Measurements from ENCODE around the gene NELL2. TPM values are rescaled to one million over a fixed set of nuclear protein-coding genes. Genes with fewer than 3 reads are reported as not detected.

NELL2 gene
- total RNA-seq, 1 donor from 2014 or later = 1.0 TPM

GRCh38 chr12:44817687-44818086 lies 58.4 kb downstream of the NELL2 start:
- H3K4me1 Mint-ChIP-seq (ENCODE audit: low read depth, unreplicated experiment) = no peaks in the 10 kb centered on the region
- no peak overlapping the region for H3K4me3 Mint-ChIP-seq (ENCODE audit: unreplicated experiment)
- H3K9me3 Mint-ChIP-seq (ENCODE audit: unreplicated experiment) = no peaks in the 10 kb centered on the region
- TF ChIP-seq EZH2 (IDR thresholded peaks at IDR 0.05; ENCODE audit: insufficient read depth, low read length) (no peak), CTCF (IDR thresholded peaks at IDR 0.05; ENCODE audit: insufficient read depth, low read depth, low read length) (no peak)
- H2AFZ ChIP-seq (ENCODE audit: low read depth, low read length) = no peak overlapping the region
- H3K4me3 ChIP-seq (ENCODE audit: insufficient read depth, low read depth, low read length) = no peak overlapping the region
- no peak overlapping the region for H3K27ac ChIP-seq (ENCODE audit: low read depth, low read length)
- H3K27me3 Mint-ChIP-seq (ENCODE audit: low read depth, unreplicated experiment) = no peaks in the 10 kb centered on the region
- no peak overlapping the region for H3K27ac Mint-ChIP-seq (ENCODE audit: unreplicated experiment)
- H3K79me2 ChIP-seq (ENCODE audit: insufficient read depth, low read length) = no peaks in the 10 kb centered on the region
- no peaks in the 10 kb centered on the region for H3K4me1 ChIP-seq (ENCODE audit: insufficient read depth, low read length)
- H3K9me3 ChIP-seq (ENCODE audit: insufficient read depth, low read depth, low read length) = no peaks in the 10 kb centered on the region
- no peaks in the 10 kb centered on the region for H3K36me3 ChIP-seq (ENCODE audit: insufficient read depth, low read length)
- H3K36me3 Mint-ChIP-seq (ENCODE audit: low read depth, unreplicated experiment) = no peaks in the 10 kb centered on the region
- H3K4me2 ChIP-seq (ENCODE audit: low read length) = no peak overlapping the region
- no peaks in the 10 kb centered on the region for H3K27me3 ChIP-seq (ENCODE audit: insufficient read depth, low read length)
- FAIRE-seq = no peak
- H4K20me1 ChIP-seq (ENCODE audit: insufficient read depth, low read length) = no peaks in the 10 kb centered on the region
- H3K9ac ChIP-seq (ENCODE audit: low read length) = no peak overlapping the region
- no peak for DNase-seq (ENCODE audit: low read depth)

GRCh38 chr12:44816446-44817017 lies 59.6 kb downstream of the NELL2 start:
- no peak for TF ChIP-seq CTCF (IDR thresholded peaks at IDR 0.05; ENCODE audit: insufficient read depth, low read depth, low read length)
- TF ChIP-seq EZH2 (IDR thresholded peaks at IDR 0.05; ENCODE audit: insufficient read depth, low read length) = no peak
- FAIRE-seq = no peak
- no peak overlapping the region for H3K27ac ChIP-seq (ENCODE audit: low read depth, low read length)
- no peak overlapping the region for H3K4me3 ChIP-seq (ENCODE audit: insufficient read depth, low read depth, low read length)
- no peaks in the 10 kb centered on the region for H3K9me3 ChIP-seq (ENCODE audit: insufficient read depth, low read depth, low read length)
- no peak overlapping the region for H3K9ac ChIP-seq (ENCODE audit: low read length)
- H3K4me2 ChIP-seq (ENCODE audit: low read length) = no peak overlapping the region
- Mint-ChIP-seq H3K27ac (ENCODE audit: unreplicated experiment) (no peak overlapping the region), H3K9me3 (ENCODE audit: unreplicated experiment) (no peaks in the 10 kb centered on the region), H3K27me3 (ENCODE audit: low read depth, unreplicated experiment) (no peaks in the 10 kb centered on the region), H3K36me3 (ENCODE audit: low read depth, unreplicated experiment) (no peaks in the 10 kb centered on the region), H3K4me3 (ENCODE audit: unreplicated experiment) (no peak overlapping the region), H3K4me1 (ENCODE audit: low read depth, unreplicated experiment) (no peaks in the 10 kb centered on the region)
- DNase-seq (ENCODE audit: low read depth) = no peak
- no peaks in the 10 kb centered on the region for H3K79me2 ChIP-seq (ENCODE audit: insufficient read depth, low read length)
- no peaks in the 10 kb centered on the region for H3K4me1 ChIP-seq (ENCODE audit: insufficient read depth, low read length)
- H3K36me3 ChIP-seq (ENCODE audit: insufficient read depth, low read length) = no peaks in the 10 kb centered on the region
- no peak overlapping the region for H2AFZ ChIP-seq (ENCODE audit: low read depth, low read length)
- no peaks in the 10 kb centered on the region for H4K20me1 ChIP-seq (ENCODE audit: insufficient read depth, low read length)
- no peaks in the 10 kb centered on the region for H3K27me3 ChIP-seq (ENCODE audit: insufficient read depth, low read length)

- Mint-ChIP-seq H3K4me3 (ENCODE audit: unreplicated experiment) (no peak overlapping the region), H3K27ac (ENCODE audit: unreplicated experiment) (no peak overlapping the region), H3K27me3 (ENCODE audit: low read depth, unreplicated experiment) (no peaks in the 10 kb centered on the region), H3K36me3 (ENCODE audit: low read depth, unreplicated experiment) (no peaks in the 10 kb centered on the region), H3K4me1 (ENCODE audit: low read depth, unreplicated experiment) (no peaks in the 10 kb centered on the region), H3K9me3 (ENCODE audit: unreplicated experiment) (no peaks in the 10 kb centered on the region)
- Histone ChIP-seq H3K9me3 (ENCODE audit: insufficient read depth, low read depth, low read length) (no peaks in the 10 kb centered on the region), H3K27me3 (ENCODE audit: insufficient read depth, low read length) (no peaks in the 10 kb centered on the region), H3K4me2 (ENCODE audit: low read length) (no peak overlapping the region), H3K27ac (ENCODE audit: low read depth, low read length) (no peak overlapping the region), H3K9ac (ENCODE audit: low read length) (no peak overlapping the region), H2AFZ (ENCODE audit: low read depth, low read length) (no peak overlapping the region), H3K4me3 (ENCODE audit: insufficient read depth, low read depth, low read length) (no peak overlapping the region), H3K4me1 (ENCODE audit: insufficient read depth, low read length) (no peaks in the 10 kb centered on the region), H4K20me1 (ENCODE audit: insufficient read depth, low read length) (no peaks in the 10 kb centered on the region), H3K36me3 (ENCODE audit: insufficient read depth, low read length) (no peaks in the 10 kb centered on the region), H3K79me2 (ENCODE audit: insufficient read depth, low read length) (no peaks in the 10 kb centered on the region)
- DNase-seq (ENCODE audit: low read depth) (no peak), FAIRE-seq (no peak)
- TF ChIP-seq EZH2 (IDR thresholded peaks at IDR 0.05; ENCODE audit: insufficient read depth, low read length) (no peak), CTCF (IDR thresholded peaks at IDR 0.05; ENCODE audit: insufficient read depth, low read depth, low read length) (no peak)
Observed at GRCh38 chr12:44812062-44812461, 64.1 kb downstream of the NELL2 start.

All from astrocyte (in vitro differentiated cells and primary cell).